HepG2 (cell line): ENCODE results near the gene CHMP6. TPM values are rescaled to one million over a fixed set of nuclear protein-coding genes. Genes with fewer than 3 reads are reported as not detected.
A peak's percentile ranks its signal among the peaks of the same experiment; 100 is the strongest.

Experiments used
- BCL6 ChIP-seq: IDR thresholded peaks from 2 replicates; pipeline ENCODE4 v1.6.1; 2016; ENCODE audit warnings: missing genetic modification reagents, missing compliant biosample characterization
- ELF1 ChIP-seq: sonication (generic); formaldehyde crosslinking; IDR thresholded peaks from 2 replicates; pipeline ENCODE4 v1.4.0; 2020; ENCODE audit warnings: missing genetic modification reagents
- ELF4 ChIP-seq: sonication (generic); formaldehyde crosslinking; IDR thresholded peaks from 2 replicates; pipeline ENCODE4 v1.5.0; 2020; ENCODE audit warnings: missing genetic modification reagents, mild to moderate bottlenecking, moderate library complexity, borderline replicate concordance
- EP300 ChIP-seq, 3 experiments: sonication (generic) in 1 of 3; formaldehyde crosslinking in 1 of 3; IDR thresholded peaks; 2 replicates each; pipeline versions ENCODE4 v1.5.1 to v1.6.1; 2011 to 2020; ENCODE audit warnings: low read depth in 2 of 3, low read length in 2 of 3, borderline replicate concordance in 1 of 3, improper control_type of control experiment in 1 of 3, mild to moderate bottlenecking in 1 of 3, missing genetic modification reagents in 1 of 3, moderate library complexity in 1 of 3
- FOXJ3 ChIP-seq: sonication (generic); formaldehyde crosslinking; IDR thresholded peaks from 2 replicates; pipeline ENCODE4 v1.4.0; 2020; ENCODE audit warnings: missing genetic modification reagents, mild to moderate bottlenecking, borderline replicate concordance
- GMEB1 ChIP-seq: sonication (generic); formaldehyde crosslinking; IDR thresholded peaks from 2 replicates; pipeline ENCODE4 v1.5.1; 2020; ENCODE audit warnings: missing genetic modification reagents, mild to moderate bottlenecking, borderline replicate concordance
- IRF1 ChIP-seq: sonication (generic); formaldehyde crosslinking; IDR thresholded peaks from 2 replicates; pipeline ENCODE4 v1.4.0; 2020; ENCODE audit warnings: low read depth, mild to moderate bottlenecking, missing genetic modification reagents
- KAT7 ChIP-seq: IDR thresholded peaks from 2 replicates; pipeline ENCODE4 v1.6.1; 2018; ENCODE audit warnings: borderline replicate concordance, missing compliant biosample characterization
- KDM6A ChIP-seq: IDR thresholded peaks from 2 replicates; pipeline ENCODE4 v1.6.1; 2016; ENCODE audit warnings: low read depth
- MAX ChIP-seq: IDR thresholded peaks from 2 replicates; pipeline ENCODE4 v1.6.1; 2012; ENCODE audit warnings: inconsistent platforms
- MXD3 ChIP-seq: IDR thresholded peaks from 2 replicates; pipeline ENCODE4 v1.6.1; 2016; ENCODE audit warnings: mild to moderate bottlenecking, missing biosample characterization, missing genetic modification reagents
- NCOA1 ChIP-seq: sonication (generic); formaldehyde crosslinking; IDR thresholded peaks from 2 replicates; pipeline ENCODE4 v1.9.0; 2021; ENCODE audit warnings: missing genetic modification reagents
- NONO ChIP-seq, 2 experiments: fragments of 450-650 bp in 1 of 2; sonication (generic) in 1 of 2; formaldehyde crosslinking in 1 of 2; IDR thresholded peaks in 1 of 2; conservative IDR thresholded peaks in 1 of 2; 2 replicates each; pipeline versions ENCODE4 v1.6.1 to v1.8.0; 2017 to 2022; ENCODE audit warnings: mild to moderate bottlenecking in 1 of 2, missing genetic modification reagents in 1 of 2, moderate library complexity in 1 of 2
- SP5 ChIP-seq: IDR thresholded peaks from 2 replicates; pipeline ENCODE4 v1.6.1; 2016; ENCODE audit warnings: low read depth, borderline replicate concordance
- TGIF2 ChIP-seq: IDR thresholded peaks from 2 replicates; pipeline ENCODE4 v1.6.1; 2016; ENCODE audit warnings: control low read depth, missing compliant biosample characterization
- USF2 ChIP-seq, 2 experiments: sonication (generic) in 1 of 2; formaldehyde crosslinking in 1 of 2; IDR thresholded peaks; 2 replicates each; pipeline versions ENCODE4 v1.5.1 to v1.6.1; 2011 to 2020; ENCODE audit warnings: borderline replicate concordance in 1 of 2, low read depth in 1 of 2, low read length in 1 of 2, mild to moderate bottlenecking in 1 of 2, missing genetic modification reagents in 1 of 2, moderate library complexity in 1 of 2
- XBP1 ChIP-seq: sonication (generic); formaldehyde crosslinking; IDR thresholded peaks from 2 replicates; pipeline ENCODE4 v1.5.0; 2020; ENCODE audit warnings: missing genetic modification reagents
- ZMYM4 ChIP-seq: sonication (generic); formaldehyde crosslinking; IDR thresholded peaks from 2 replicates; pipeline ENCODE4 v1.8.1; 2023; ENCODE audit warnings: mild to moderate bottlenecking, missing genetic modification reagents
- ZNF256 ChIP-seq: sonication (generic); formaldehyde crosslinking; conservative IDR thresholded peaks from 2 replicates; pipeline ENCODE4 v1.4.0; 2020; ENCODE audit warnings: missing genetic modification reagents
- ZNF496 ChIP-seq: sonication (generic); formaldehyde crosslinking; IDR thresholded peaks from 2 replicates; pipeline ENCODE4 v1.8.1; 2023; ENCODE audit warnings: mild to moderate bottlenecking, moderate library complexity, missing genetic modification reagents; ENCODE audit not compliant: insufficient replicate concordance
- ZNF546 ChIP-seq: sonication (generic); formaldehyde crosslinking; conservative IDR thresholded peaks from 2 replicates; pipeline ENCODE4 v1.8.1; 2023; ENCODE audit warnings: mild to moderate bottlenecking, missing genetic modification reagents
- ZNF563 ChIP-seq: sonication (generic); formaldehyde crosslinking; IDR thresholded peaks from 2 replicates; pipeline ENCODE4 v1.8.0; 2022; ENCODE audit warnings: mild to moderate bottlenecking, moderate library complexity, missing genetic modification reagents
- ZNF709 ChIP-seq: sonication (generic); formaldehyde crosslinking; IDR thresholded peaks from 2 replicates; pipeline ENCODE4 v1.5.0; 2020; ENCODE audit warnings: mild to moderate bottlenecking, missing genetic modification reagents
- ZNF747 ChIP-seq: sonication (generic); formaldehyde crosslinking; IDR thresholded peaks from 2 replicates; pipeline ENCODE4 v1.8.1; 2023; ENCODE audit warnings: missing genetic modification reagents, mild to moderate bottlenecking, borderline replicate concordance
- ZNF761 ChIP-seq: sonication (generic); formaldehyde crosslinking; conservative IDR thresholded peaks from 2 replicates; pipeline ENCODE4 v1.4.0; 2020; ENCODE audit warnings: mild to moderate bottlenecking, missing genetic modification reagents
- ZNF775 ChIP-seq: sonication (generic); formaldehyde crosslinking; IDR thresholded peaks from 2 replicates; pipeline ENCODE4 v1.4.0; 2020; ENCODE audit warnings: missing genetic modification reagents, mild to moderate bottlenecking, moderate library complexity, borderline replicate concordance
- polyA plus RNA-seq, 8 experiments: library from polyadenylated mRNA; depleted of rRNA in 3 of 8; stranded (reverse) in 7 of 8; unstranded in 1 of 8; fragments of >200 nt; fragmentation: Illumina TruSeq in 4 of 8; extraction: Trizol in 4 of 8; gene quantifications; 2 replicates each; pipeline versions ENCODE4 v1.2.1 to v1.2.3, GENCODE V29; 2011 to 2016; ENCODE audit warnings: low read depth in 4 of 8, missing spikeins in 1 of 8, mixed read lengths in 1 of 8; ENCODE audit not compliant: insufficient read depth in 1 of 8
- total RNA-seq, 5 experiments: library from RNA; depleted of rRNA; stranded (reverse); fragments of >200 nt; fragmentation: Illumina TruSeq; extraction: Trizol; gene quantifications; 2 replicates each; pipeline ENCODE4 v1.2.3, GENCODE V29; 2016; ENCODE audit warnings: low read depth in 1 of 5

The CHMP6 gene
- total and polyA plus RNA-seq, 2 of the 13 experiments (the other 11 are each of a cell fraction or from before 2014, with no cell fraction given): 11.1 to 24.2 TPM

GRCh38 chr17:81044428-81044763 is 52.8 kb downstream of the CHMP6 start (continued):
- TF ChIP-seq ZNF709: no peak
- TF ChIP-seq IRF1 (CRISPR knock-in tag): 0 out of 2 replicates have a peak, but pooled peaks have one; percentile 26
- 0 out of 2 replicates have a peak, but pooled peaks have one; percentile 29 for TF ChIP-seq BCL6
- TF ChIP-seq ELF4: no peak
- TF ChIP-seq ZNF563 (CRISPR knock-in tag): no peak
- no peak for TF ChIP-seq SP5 (CRISPR knock-in tag)
- TF ChIP-seq ZMYM4 (CRISPR knock-in tag): peak; percentile 55; the same call in 1 of the 2 replicates
- TF ChIP-seq KDM6A (CRISPR knock-in tag): no peak
- no peak for TF ChIP-seq ZNF496 (CRISPR knock-in tag)
- TF ChIP-seq MXD3 (CRISPR knock-in tag): no peak
- no peak for TF ChIP-seq XBP1 (CRISPR knock-in tag)
- TF ChIP-seq ZNF775 (CRISPR knock-in tag): no peak
- 0 out of 2 replicates have a peak, but pooled peaks have one; percentile 48 for TF ChIP-seq ZNF747
- TF ChIP-seq GMEB1: no peak
- no peak for TF ChIP-seq TGIF2 (CRISPR knock-in tag)
- no peak for TF ChIP-seq ZNF256
- TF ChIP-seq MAX: no peak
- peak; percentile 73; the same call in 1 of the 2 replicates for TF ChIP-seq NCOA1 (CRISPR knock-in tag)
- no peak for TF ChIP-seq USF2 (IDR thresholded peaks at IDR 0.05; ENCODE audit: low read depth, low read length)
- no peak for TF ChIP-seq USF2 (CRISPR knock-in tag; IDR thresholded peaks at IDR 0.05; ENCODE audit: borderline replicate concordance)
- peak; percentile 34; the same call in 1 of the 2 replicates for TF ChIP-seq ZNF546 (CRISPR knock-in tag)
- TF ChIP-seq ELF1 (CRISPR knock-in tag): no peak
- TF ChIP-seq EP300 (IDR thresholded peaks at IDR 0.05; ENCODE audit: low read depth in 2 of 2, low read length in 2 of 2): no peak
- no peak for TF ChIP-seq EP300 (CRISPR knock-in tag; IDR thresholded peaks at IDR 0.05; ENCODE audit: borderline replicate concordance)
- no peak for TF ChIP-seq FOXJ3 (CRISPR knock-in tag)
- 0 out of 2 replicates have a peak, but pooled peaks have one; percentile 61 for TF ChIP-seq ZNF761 (CRISPR knock-in tag)
- no peak for TF ChIP-seq KAT7 (CRISPR knock-in tag)
- no peak for TF ChIP-seq NONO (IDR thresholded peaks at IDR 0.05)
- 0 out of 2 replicates have a peak, but pooled peaks have one; percentile 26 for TF ChIP-seq NONO (CRISPR knock-in tag; conservative IDR thresholded peaks at IDR 0.05)
